HCT116 (cell line): ENCODE data around the gene L1CAM. TPM values are rescaled to one million over a fixed set of nuclear protein-coding genes. Genes with fewer than 3 reads are reported as not detected.

Source experiments
- ATAC-seq: fragments of 200-7000 bp; cut with Tn5 transposase; 2 replicates; pipeline ENCODE4 v1.9.1; 2020; ENCODE audit warnings: mild to moderate bottlenecking, moderate library complexity
- BruUV-seq: library from RNA; stranded (reverse); fragments of 400-500 nt; replicated peaks from 2 replicates; lab custom pipeline; 2021; lab: Mats Ljungman, UMichigan
- CTCF ChIA-PET: fragments of 300-600 bp; sonication (Branson Sonifier 250); formaldehyde crosslinking; loops from one replicate; lab custom pipeline; 2021; ENCODE audit warnings: antibody characterized with exemption; lab: Charles Lee
- POLR2A ChIA-PET: fragments of 300-600, 350-600 bp; sonication (Branson Sonifier 250); formaldehyde crosslinking; loops from one replicate; lab custom pipeline; 2021; ENCODE audit warnings: antibody characterized with exemption; lab: Charles Lee
- RAD21 ChIA-PET, 2 experiments: fragments of 300-600 bp; sonication (Branson Sonifier 250); formaldehyde crosslinking; loops; one replicate each; lab custom pipeline; 2023; ENCODE audit warnings: low total read pairs in 2 of 2; ENCODE audit not compliant: uncharacterized antibody in 2 of 2, unreplicated experiment in 2 of 2, low non-redundant PET in 1 of 2; lab: Charles Lee
- DNase-seq: peaks from one replicate; pipeline ENCODE4 v3.0.0-alpha.2; 2010; ENCODE audit warnings: low read depth, low spot score
- H2AFZ ChIP-seq: fragments of 200-600 bp; shearing (Covaris generic), sonication (generic); 2 replicates; pipeline ENCODE4 v1.6.1; 2017; ENCODE audit warnings: low read depth, mixed run types, mixed read lengths, antibody characterized with exemption, low read length; ENCODE audit not compliant: poor library complexity, severe bottlenecking
- H3K27ac ChIP-seq: 2 replicates; pipeline ENCODE4 v1.5.1; 2012; ENCODE audit warnings: low read depth, low read length
- H3K27me3 ChIP-seq: fragments of 200-600 bp; sonication (generic); 2 replicates; pipeline ENCODE4 v1.6.1; 2016; ENCODE audit warnings: mixed run types, low read length, mixed read lengths; ENCODE audit not compliant: insufficient read depth
- H3K36me3 ChIP-seq, 2 experiments: fragments of 200-500 bp in 1 of 2; fragments of 200-600 bp in 1 of 2; sonication (Bioruptor generic) in 1 of 2; sonication (generic) in 1 of 2; 2 replicates each; pipeline versions ENCODE4 v1.5.1 to v1.6.1; 2014 to 2016; ENCODE audit warnings: low read length in 2 of 2, inconsistent platforms in 1 of 2, mixed read lengths in 1 of 2, mixed run types in 1 of 2; ENCODE audit not compliant: insufficient read depth in 2 of 2, control insufficient read depth in 1 of 2
- H3K4me1 ChIP-seq, 2 experiments: fragments of 200-600 bp in 1 of 2; sonication (generic) in 1 of 2; 2 replicates each; pipeline versions ENCODE4 v1.5.1 to v1.6.1; 2012 to 2017; ENCODE audit warnings: low read length in 2 of 2, inconsistent platforms in 1 of 2, mild to moderate bottlenecking in 1 of 2, mixed read lengths in 1 of 2, mixed run types in 1 of 2, moderate library complexity in 1 of 2; ENCODE audit not compliant: insufficient read depth in 2 of 2, control insufficient read depth in 1 of 2
- H3K4me2 ChIP-seq: fragments of 200-600 bp; sonication (generic); 2 replicates; pipeline ENCODE4 v1.6.1; 2017; ENCODE audit warnings: mixed run types, low read length, mixed read lengths
- H3K4me3 ChIP-seq, 2 experiments: fragments of 200-600 bp in 1 of 2; sonication (generic) in 1 of 2; replicated peaks in 1 of 2; 2 replicates each; pipeline ENCODE4 v1.5.1; 2011 to 2016; ENCODE audit warnings: low read length in 2 of 2, control low read depth in 1 of 2, low read depth in 1 of 2, mild to moderate bottlenecking in 1 of 2, mixed read lengths in 1 of 2, mixed run types in 1 of 2
- H3K79me2 ChIP-seq: fragments of 200-600 bp; sonication (generic); 2 replicates; pipeline ENCODE4 v1.6.1; 2017; ENCODE audit warnings: mild to moderate bottlenecking, mixed run types, low read length, moderate library complexity, mixed read lengths; ENCODE audit not compliant: insufficient read depth
- H3K9ac ChIP-seq: fragments of 200-600 bp; sonication (generic); 2 replicates; pipeline ENCODE4 v1.6.1; 2016; ENCODE audit warnings: low read length, mixed read lengths
- H3K9me2 ChIP-seq: fragments of 200-600 bp; sonication (generic), shearing (Covaris generic); 2 replicates; pipeline ENCODE4 v1.6.1; 2017; ENCODE audit warnings: mixed run types, mild to moderate bottlenecking, moderate library complexity; ENCODE audit not compliant: insufficient read depth
- H3K9me3 ChIP-seq, 2 experiments: fragments of 200-500 bp in 1 of 2; fragments of 200-600 bp in 1 of 2; sonication (Bioruptor generic) in 1 of 2; sonication (generic) in 1 of 2; 2 replicates each; pipeline ENCODE4 v1.6.1; 2014 to 2017; ENCODE audit warnings: low read length in 2 of 2, mixed read lengths in 2 of 2, inconsistent platforms in 1 of 2, low read depth in 1 of 2, mild to moderate bottlenecking in 1 of 2, mixed run types in 1 of 2, moderate library complexity in 1 of 2; ENCODE audit not compliant: control insufficient read depth in 1 of 2, insufficient read depth in 1 of 2
- H4K20me1 ChIP-seq: fragments of 200-600 bp; sonication (generic), shearing (Covaris generic); 2 replicates; pipeline ENCODE4 v1.6.1; 2017; ENCODE audit warnings: mixed run types, mild to moderate bottlenecking, moderate library complexity; ENCODE audit not compliant: insufficient read depth
- ATF3 ChIP-seq: IDR thresholded peaks from 2 replicates; pipeline ENCODE4 v1.6.1; 2012
- CTCF ChIP-seq, 3 experiments: fragments of 200-600 bp in 1 of 3; sonication (generic) in 1 of 3; IDR thresholded peaks in 2 of 3; conservative IDR thresholded peaks in 1 of 3; 2 replicates each; pipeline ENCODE4 v1.5.1; 2012 to 2017; ENCODE audit warnings: low read depth in 2 of 3, low read length in 2 of 3, antibody characterized with exemption in 1 of 3, borderline replicate concordance in 1 of 3, control low read depth in 1 of 3, mild to moderate bottlenecking in 1 of 3, mixed read lengths in 1 of 3, mixed run types in 1 of 3, moderate library complexity in 1 of 3; ENCODE audit not compliant: insufficient read depth in 1 of 3
- FOSL1 ChIP-seq: IDR thresholded peaks from 2 replicates; pipeline ENCODE4 v1.6.1; 2012; ENCODE audit warnings: low read depth
- JUND ChIP-seq: IDR thresholded peaks from 2 replicates; pipeline ENCODE4 v1.6.1; 2012
- POLR2AphosphoS5 ChIP-seq: IDR thresholded peaks from 2 replicates; pipeline ENCODE4 v1.6.1; 2011; ENCODE audit warnings: mild to moderate bottlenecking, low read depth, low read length, moderate library complexity
- SIN3A ChIP-seq: IDR thresholded peaks from 2 replicates; pipeline ENCODE4 v1.6.1; 2012; ENCODE audit warnings: low read depth
- ZFX ChIP-seq: fragments of 450-650 bp; IDR thresholded peaks from 2 replicates; pipeline ENCODE4 v1.6.1; 2017
- intact Hi-C: fragments of 100-400 bp; cut with micrococcal nuclease; formaldehyde crosslinking; loops from 2 replicates; pipeline ENCODE4 v1.10.0; 2022
- total RNA-seq: library from RNA; stranded (reverse); gene quantifications from one replicate; pipeline ENCODE4 v1.2.1, GENCODE V29; 2021; ENCODE audit not compliant: unreplicated experiment

The L1CAM gene
- total RNA-seq, 1 experiment from 2014 or later, result 14.8 TPM

GRCh38 chrX:153884136-153884535 is 1.8 kb downstream of the L1CAM start:
- ATAC-seq (no peak), DNase-seq (no peak)
- intact Hi-C loops, result loop anchor here (1.0 kb wide), 1 partner anchor 120 kb away; the partner anchor contains the start of gene PLXNB3
- CTCF ChIA-PET, result no interaction called here
- Histone ChIP-seq H3K9me3 (no peaks in the 10 kb centered on the region), H3K36me3 (no peaks in the 10 kb centered on the region), H2AFZ (no peak overlapping the region), H3K4me2 (no peak overlapping the region), H3K27ac (no peak overlapping the region), H3K4me1 (peaks cover 9 to 37% of the 10 kb centered on the region in 2 experiments), H3K79me2 (no peaks in the 10 kb centered on the region), H3K4me3 (no peak overlapping the region), H3K9me2 (no peaks in the 10 kb centered on the region), H3K9ac (no peak overlapping the region), H4K20me1 (no peaks in the 10 kb centered on the region), H3K27me3 (no peaks in the 10 kb centered on the region)
- POLR2A ChIA-PET, result no interaction called here
- no TSS peak for BruUV-seq
- RAD21 ChIA-PET, result interaction anchor here in 1 of 2 experiments (0.7 kb wide), 1 partner anchor 90 kb away, joined by 3 read pairs; the partner anchor contains the start of genes IDH3G and SSR4
- TF ChIP-seq CTCF (IDR thresholded peaks at IDR 0.05 in 2 of 3, conservative IDR thresholded peaks at IDR 0.05 in 1 of 3; ENCODE audit: borderline replicate concordance in 1 of 3, insufficient read depth in 1 of 3, low read depth in 2 of 3, low read length in 2 of 3) (no peak), JUND (no peak), SIN3A (no peak), ZFX (no peak), FOSL1 (no peak)

GRCh38 chrX:153883163-153883843 is 2.7 kb downstream of the L1CAM start:
- no peaks in the 10 kb centered on the region for H3K9me3 ChIP-seq
- no peaks in the 10 kb centered on the region for H3K79me2 ChIP-seq
- no peak overlapping the region for H3K27ac ChIP-seq
- H2AFZ ChIP-seq, result no peak overlapping the region
- POLR2A ChIA-PET, result no interaction called here
- no peak for ATAC-seq
- H3K4me3 ChIP-seq, result no peak overlapping the region
- TF ChIP-seq POLR2AphosphoS5 (no peak), ZFX (no peak), ATF3 (no peak), FOSL1 (no peak)
- no peaks in the 10 kb centered on the region for H3K27me3 ChIP-seq
- no peak for DNase-seq
- no peaks in the 10 kb centered on the region for H4K20me1 ChIP-seq
- RAD21 ChIA-PET, result no interaction called here
- peaks cover 9 to 37% of the 10 kb centered on the region in 2 experiments for H3K4me1 ChIP-seq
- intact Hi-C loops, result no loop called here
- H3K9me2 ChIP-seq, result no peaks in the 10 kb centered on the region
- H3K36me3 ChIP-seq, result no peaks in the 10 kb centered on the region
- no peak overlapping the region for H3K9ac ChIP-seq
- CTCF ChIA-PET, result no interaction called here
- no TSS peak for BruUV-seq
- H3K4me2 ChIP-seq, result no peak overlapping the region
